ENCODE results near the gene PRSS12.

PRSS12 gene

DNA sequence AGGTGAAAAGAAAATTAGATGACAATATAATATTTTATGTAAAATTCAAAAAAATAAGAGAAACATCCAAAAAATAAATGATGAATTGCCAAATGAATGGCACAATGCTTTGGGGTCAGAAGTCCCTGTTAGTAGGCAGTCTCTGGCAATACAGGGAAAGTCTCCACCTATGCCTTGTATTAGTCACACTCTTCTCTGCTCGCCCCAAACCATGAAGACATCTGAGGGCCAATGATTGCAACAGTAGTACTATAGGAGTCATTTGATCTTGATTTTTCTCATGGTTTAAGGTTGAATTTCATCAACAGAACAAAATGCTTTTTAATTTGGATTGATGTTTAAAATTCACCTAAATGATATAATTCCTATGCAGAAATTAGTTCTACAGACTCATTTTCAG is 3.9 kb upstream of the PRSS12 start:
- DNase-seq = no peak

DNA sequence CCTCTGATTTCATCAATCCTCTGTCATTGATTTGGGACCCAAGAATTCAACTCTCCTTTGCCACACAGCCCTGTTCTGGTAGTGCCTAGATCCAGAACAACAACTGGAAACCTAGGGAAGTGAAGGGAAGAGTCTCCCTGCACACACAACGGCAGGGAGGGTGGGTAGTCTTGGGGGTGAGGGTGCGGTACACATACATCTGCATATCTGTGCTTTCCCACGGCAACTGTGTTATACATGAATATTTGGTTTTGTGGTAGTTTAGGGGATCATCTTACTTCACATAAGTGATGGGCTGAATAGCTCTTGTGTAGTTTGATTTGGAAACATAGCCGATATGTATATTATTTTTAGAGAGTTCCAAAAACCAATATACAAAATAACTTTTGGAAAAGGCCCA is 3.3 kb upstream of the PRSS12 start:
- no peak for DNase-seq

DNA sequence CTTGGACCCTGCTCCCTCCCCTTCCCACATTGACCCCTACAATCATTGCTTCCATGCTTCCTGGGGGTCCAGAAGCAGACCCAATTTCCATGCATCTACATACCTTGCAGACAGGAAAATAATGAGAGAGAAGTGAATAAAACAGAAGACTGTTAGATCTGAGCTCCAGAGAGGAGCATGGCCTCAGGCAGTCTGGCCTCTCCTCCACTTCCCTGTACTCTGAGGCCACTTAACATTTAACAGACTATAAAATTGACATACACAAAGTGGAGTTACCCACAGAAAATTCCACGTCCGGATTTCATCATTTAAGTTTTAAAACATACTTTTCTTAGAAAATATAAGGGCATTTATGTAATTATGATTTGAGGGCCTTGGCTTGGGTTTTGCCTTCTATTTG is 2.1 kb upstream of the PRSS12 start:
- DNase-seq = no peak

DNA sequence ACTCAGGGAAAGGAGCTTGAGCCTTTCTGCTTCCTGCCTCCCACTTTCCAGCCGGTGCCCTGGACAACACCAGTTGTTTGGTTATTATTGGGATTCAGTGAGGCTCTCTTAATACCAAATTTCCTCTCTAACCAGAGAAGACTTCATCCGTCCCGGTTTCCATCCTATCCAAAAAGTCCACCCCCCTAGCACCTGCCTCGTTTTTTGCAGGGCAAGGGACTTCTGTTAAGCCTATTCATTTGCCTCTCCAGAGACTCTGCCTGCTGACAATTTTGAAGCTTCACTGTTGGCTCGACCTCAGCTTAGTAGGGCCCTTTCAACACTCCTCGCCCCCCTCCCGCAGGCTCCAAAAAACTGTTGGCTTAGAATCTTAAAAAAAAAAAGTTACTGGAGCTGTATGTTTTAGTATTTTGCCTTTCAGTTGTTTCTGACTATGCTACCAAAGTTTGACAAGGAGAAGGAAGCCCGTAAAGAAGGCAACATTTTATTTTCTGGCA is 779 bp upstream of the PRSS12 start:
- no peak for DNase-seq

DNA sequence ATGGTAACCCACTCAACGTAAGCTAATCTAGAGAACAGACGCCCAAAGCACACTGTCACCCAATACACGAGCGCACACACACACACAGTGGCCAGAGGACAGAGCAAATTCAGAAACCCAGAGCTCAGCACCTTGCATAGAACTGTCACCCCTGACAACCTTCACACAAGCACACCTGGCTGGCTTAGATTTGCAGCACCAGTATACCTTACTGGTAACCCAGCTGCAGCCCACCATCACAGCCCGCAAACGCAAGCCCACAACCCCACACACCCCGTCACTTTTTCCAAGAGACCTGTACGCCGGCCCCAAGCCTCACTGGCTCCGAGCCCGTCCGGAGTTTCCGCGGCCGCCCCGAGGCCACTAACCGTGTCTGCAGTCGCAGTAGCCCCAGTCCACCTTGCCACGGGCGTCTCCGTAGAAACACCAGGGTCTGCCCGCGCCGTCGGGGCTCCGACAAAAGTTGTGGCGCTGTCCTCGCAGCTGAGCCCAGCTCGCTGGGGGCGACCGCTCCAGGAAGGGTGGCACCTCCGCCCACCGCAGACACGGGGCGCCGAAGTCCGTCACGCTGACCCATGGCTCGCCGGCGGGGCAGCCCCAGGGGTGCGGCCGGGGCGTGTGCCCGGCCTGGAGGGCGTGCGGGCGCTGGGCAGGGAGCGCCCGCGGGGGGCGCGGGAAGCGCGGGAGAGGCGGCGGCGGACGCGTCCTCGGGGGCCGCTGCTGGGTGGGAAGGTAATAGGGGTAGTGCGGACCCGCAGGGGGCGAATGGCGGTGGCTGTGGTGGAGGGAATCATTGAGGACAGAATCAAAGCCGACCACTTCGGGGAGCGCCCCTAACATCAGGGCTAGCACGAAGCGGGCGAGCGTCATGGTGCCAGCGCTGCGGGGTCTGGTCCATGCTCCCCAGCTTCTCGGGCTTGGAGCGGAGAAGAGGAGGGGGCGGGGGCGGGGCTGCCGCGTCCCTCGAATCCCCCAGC is 664 bp downstream of the PRSS12 start:
- DNase-seq = peak; percentile 55

DNA sequence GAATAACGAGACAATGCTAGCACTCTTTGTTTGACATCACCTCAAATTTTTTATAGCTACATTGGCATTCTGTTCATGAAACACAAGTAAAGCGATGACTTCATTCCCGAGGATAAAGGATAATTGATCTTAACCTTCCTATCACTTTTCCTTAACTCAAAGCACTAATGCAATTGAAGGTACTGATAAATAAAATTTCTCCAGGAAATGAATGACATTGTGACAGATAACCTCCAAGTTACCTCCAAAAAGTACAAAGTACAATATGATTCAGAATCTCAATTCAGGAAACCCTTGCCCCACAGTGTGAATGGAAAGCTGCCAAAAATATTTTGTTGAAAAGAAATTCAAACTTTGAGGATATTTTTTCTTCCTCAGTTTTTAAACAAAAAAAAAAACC is 1.8 kb downstream of the PRSS12 start:
- DNase-seq = no peak

DNA sequence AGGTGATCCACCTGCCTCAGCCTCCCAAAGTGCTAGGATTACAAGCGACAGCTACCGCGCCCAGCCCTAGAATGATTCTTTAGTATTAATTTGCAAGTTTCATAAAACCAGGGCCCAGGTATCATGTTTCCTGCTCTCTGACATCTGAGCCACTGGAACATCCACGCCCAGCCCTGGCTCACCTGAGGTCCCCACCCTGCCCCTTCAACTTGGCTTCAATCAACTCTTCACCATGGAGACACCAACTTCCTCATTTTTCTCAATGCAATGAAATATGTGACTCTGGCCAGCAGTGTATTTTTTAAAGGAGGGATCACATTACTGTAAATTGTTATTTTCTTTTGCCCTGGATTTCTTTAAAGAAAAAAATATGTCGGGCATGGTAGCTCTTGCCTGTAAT is 3.9 kb downstream of the PRSS12 start:
- no peak for DNase-seq

DNA sequence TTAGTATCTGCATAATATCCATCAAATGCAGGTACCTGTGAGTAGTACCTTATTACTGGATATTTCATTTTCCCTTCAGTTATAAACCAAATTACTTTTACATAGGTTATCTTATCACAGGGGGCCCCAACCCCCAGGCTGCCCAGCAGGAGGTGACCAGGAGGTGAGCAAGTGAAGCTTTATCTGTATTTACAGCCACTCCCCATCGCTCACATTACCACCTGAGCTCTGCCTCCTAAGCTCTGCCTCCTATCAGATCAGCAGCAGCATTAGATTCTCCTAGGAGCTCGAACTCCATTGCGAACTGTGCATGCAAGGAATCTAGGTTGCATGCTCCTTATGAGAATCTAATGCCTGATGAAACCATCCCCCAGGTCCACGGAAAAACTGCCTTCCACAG is 6.3 kb downstream of the PRSS12 start:
- DNase-seq = no peak

DNA sequence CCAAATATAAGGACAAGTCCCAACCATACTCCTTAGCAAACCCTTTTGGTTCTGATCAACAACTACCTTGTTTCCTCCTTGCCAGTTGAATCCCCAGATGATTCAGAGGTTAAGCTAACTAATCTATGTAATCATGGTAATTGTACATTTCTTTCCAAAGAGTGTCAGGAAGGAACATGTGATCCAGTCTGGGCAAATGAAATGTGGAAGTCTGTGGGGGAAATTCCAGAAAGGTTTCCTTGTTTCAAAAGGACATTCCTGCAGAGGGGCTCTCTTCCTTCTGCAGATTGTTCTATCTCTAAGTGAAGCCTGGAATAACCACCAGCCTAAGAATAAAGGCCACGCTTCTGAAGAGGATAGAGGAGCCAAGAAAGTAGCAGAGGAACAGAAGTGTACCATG is 7.0 kb downstream of the PRSS12 start:
- DNase-seq = no peak

DNA sequence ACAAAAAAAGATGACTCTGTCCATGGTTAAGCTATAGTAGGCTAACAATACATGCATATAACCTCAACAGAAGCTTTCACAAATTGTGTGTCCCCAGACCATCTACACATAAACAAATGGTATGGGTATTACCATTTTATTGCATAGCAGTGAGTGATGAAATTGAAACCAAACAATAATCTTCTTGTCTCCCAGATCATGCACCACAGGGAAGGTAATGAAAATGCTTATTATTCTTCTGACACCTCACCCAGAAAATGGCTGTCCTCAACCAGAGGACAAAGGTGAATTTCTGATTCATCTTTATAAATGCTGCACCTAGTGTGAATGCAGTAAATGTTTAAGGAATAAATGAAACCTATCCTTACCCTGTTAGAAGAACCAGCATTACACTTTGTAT is 8.0 kb downstream of the PRSS12 start:
- DNase-seq = no peak

DNA sequence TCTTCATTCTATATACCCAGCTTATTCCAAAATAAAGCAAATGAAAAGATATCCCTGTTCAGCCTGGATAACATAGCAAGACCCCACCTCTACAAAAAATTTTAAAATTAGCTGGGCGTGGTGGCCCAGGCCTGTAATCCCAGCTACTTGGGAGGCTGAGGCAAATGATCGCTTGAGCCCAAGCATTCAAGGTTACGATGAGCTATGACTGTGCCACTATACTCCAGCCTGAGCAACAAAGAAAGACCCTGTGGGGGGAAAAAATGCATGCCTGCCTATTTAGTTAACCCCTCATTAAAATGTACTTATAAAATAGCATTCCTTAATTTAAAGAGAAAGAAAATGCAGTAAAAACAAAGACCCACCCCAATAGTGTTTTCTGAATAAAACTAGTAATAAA is 9.3 kb downstream of the PRSS12 start:
- no peak for DNase-seq

DNA sequence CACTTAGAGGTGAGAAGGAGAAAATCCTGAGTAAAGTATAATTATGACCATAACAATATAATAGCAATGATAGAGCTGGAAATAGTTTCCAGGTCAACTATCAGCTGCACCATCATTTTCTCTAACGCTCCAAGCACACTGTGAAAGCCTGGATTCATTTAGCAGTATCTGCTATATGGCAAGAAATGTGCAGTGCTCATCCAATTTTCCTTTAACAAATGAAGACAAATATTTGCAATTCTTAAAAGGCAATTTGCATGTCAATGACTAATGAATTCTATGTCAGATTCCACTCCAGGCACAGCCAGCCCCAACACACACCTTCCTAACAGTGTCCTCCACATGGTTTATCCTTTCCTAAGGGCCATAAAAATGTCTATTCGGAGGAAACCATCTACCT is 12.7 kb downstream of the PRSS12 start:
- DNase-seq = no peak

DNA sequence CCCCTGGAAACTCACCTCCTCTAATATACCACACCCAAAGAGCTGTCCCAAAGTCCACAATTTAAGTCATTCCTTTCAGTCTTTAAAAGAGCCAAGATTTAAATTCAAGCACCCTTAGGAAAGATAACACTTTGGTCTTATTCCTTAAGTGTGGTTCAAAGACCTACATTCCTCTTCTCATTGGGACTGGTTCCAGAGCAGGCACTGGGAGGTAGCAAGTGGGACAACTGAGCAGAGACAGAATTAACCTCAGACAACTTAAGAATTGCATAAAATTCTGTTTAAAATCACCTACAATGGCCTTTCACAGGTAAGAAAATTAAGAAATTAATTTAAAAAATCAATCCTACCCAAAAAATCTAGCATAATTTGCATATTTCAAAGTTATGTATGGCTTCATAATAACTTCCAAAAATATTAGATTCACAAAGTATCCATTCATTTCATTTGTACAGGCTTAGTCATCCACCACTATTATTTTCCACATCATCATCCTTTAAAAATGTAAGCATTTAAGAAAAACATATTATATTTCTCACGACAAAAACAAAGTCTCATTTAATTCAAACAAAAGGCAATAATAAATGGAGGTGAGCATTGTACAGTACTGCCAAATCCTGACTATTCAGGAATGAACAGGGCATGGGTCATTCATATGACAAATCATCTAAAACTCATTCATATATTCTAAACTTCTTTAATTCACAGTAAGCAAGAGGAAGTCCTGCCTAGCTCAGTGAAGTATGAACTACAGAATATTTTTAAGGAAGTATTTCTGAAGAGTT is 13.6 kb downstream of the PRSS12 start:
- no peak for DNase-seq

DNA sequence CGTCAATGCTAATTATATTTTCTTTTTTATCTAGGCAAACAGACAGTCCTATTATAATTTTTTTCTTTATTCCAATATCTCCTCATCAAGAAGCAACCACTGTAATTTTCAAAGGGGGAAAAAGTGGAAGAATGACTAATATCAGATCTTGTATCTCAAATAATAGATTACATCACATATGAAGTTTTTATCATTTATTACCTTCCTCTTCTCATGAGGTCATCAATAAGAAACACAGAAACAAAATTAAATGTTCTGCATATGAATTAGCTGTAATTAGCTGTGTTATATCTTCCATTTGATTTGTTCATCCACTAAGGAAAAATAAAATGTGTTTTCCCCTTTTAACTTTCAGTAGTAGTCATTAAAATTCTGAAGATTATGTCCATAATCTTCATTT is 14.3 kb downstream of the PRSS12 start:
- DNase-seq = no peak

DNA sequence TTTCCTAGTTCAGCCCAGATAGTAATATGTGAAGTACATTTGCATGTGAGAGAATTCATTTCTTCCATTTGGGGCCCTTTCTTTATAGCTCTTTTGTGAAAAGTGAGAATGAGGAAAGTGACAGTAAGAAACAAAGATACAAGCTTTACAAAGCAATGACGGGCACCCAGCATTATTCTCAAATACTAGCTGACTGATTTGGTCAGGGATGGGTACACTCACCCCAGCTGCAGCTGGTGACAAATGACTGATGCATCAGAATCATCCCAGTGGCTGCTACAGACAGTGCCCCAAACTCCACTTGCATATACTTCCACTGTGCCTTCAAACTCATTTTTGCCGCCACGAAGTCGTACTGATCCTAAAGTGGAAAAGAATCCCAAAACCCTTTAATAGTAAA is 14.8 kb downstream of the PRSS12 start:
- no peak for DNase-seq

DNA sequence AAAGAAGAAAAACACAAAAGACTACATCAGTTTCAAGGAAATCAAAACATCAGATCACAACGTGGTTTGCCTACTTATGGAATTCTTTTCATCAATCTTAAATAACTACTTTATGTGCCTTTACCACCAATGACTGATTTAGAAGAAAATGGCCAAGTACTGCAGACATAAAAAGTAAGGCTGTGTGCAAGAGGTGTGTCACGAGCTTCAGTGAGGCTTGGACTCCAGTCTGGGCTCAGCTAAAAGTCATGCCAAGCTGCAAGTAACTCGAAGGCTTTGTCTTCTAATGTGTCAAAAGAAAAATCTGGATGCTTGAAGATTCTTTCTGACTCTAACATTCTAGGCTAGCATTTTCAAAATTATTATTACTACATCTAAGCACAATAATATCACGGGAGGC is 17.0 kb downstream of the PRSS12 start:
- DNase-seq = no peak

DNA sequence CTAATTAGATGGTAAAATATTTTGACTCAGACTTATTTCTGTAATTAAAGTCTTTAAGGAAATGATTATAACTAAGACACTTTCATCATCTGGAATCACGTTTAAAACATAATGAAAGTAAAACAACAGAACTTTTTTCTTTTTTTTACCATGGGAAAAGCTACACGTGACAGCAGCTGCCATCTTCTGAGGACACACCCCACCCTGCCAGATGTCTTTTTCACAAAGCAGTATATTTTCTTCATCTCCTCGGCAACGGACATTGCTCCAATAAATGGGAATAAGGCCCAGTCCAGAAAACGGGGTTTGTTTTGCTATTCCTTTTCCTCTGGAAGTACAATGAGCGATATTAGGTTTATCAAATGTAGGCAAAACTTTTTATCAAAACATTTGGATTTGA is 17.5 kb downstream of the PRSS12 start:
- no peak for DNase-seq

DNA sequence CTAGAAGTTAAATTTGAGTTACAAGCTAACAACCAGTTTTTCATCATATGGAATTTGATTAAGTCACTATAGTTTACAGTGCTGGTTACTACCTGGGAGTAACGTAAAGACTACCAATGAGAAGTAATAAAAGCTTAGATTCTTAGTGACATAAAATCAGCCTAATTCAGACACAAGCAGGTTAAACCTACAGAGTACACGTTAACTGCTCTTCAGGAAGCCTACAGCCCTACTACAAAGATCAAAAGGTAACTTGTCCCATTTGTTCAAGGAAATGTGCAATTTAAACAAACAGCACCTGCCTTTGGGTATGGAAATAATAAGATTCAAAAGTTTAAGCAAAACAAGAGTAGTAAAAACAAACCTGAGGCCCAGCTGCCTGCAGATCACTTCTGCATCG is 21.5 kb downstream of the PRSS12 start:
- DNase-seq = no peak

DNA sequence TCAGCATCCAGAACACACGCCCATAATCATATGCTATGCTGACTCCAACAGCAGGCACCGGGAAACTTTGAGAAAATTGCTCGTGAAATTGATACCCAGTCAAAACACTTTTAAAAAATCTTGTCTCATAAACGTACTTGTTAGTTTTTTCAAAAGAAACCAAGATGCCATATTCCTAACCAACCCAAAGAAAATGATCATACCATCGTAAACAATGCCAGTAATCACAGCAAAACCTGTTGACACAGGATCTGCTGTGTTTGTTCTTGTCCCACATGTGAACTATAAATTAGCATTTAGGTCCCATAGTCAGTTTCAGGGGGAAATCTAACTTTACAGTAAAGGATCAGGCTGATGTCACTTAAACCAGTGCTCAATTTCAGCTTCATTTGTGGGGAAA is 23.0 kb downstream of the PRSS12 start:
- DNase-seq = no peak

DNA sequence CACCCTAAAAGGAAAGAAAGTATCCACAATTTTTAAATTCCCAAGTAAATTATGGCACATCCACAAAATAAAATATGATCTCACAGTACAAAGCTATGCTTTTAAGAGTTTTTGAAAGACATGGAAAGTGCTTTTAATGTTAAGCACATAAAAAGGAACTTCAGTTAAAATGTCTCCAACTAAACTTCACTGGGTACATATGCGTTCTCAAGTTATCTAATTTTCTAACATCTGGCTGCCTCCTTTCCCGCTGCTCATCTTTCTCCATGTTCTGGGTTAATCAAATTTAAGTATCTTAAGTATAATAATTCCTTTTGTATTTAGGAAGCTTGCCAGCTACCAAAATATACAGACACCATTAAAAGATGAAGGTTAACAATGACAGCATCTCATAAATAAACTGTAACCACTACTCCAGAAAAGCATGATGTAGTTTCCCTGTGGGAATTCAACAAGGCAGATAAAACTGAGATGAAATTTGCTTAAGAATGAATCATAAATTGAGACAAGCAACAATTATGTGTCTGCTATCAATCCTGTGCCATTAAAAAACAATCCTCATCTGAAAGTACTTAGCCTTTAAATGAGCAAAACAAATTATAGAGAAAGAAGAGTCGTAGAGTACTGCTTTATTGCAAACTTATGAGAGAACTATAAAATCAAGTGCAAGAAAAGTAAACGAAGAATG is 25.1 kb downstream of the PRSS12 start:
- no peak for DNase-seq

DNA sequence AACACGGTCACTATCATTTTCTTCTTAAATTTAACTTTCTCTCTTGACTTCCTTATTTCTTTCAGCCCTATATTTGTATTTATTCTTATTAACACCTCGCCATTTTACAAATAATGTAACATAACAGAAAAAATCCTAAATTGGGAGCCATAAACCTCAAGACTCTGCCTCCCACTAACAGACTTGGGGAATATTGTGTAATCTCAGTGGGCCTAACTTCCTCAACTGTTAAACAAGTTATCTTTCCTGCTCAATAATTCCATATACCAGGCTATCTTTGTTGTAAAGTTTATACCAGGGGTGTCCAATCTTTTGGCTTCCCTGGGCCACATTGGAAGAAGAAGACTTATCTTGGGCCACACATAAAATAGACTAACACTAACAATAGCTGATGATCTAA is 26.2 kb downstream of the PRSS12 start:
- DNase-seq = no peak

DNA sequence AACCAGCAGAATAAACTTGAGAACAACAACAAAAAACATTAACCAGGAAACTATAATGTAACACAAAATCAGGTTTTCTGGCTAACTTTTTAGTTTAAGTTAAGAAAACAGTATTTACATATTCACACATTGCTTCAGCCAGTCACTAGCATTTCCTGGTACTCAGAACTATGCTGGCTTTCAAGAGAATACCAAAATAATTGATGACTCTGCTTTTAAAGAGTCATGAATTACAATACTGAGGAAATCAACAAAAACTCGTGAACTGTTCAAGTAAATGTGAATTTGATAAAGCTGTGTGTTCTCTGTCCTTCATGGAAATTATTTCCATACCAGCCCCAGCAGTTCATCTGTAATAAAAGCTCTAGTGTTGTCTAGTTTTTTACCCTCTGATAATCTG is 27.4 kb downstream of the PRSS12 start:
- DNase-seq = no peak

DNA sequence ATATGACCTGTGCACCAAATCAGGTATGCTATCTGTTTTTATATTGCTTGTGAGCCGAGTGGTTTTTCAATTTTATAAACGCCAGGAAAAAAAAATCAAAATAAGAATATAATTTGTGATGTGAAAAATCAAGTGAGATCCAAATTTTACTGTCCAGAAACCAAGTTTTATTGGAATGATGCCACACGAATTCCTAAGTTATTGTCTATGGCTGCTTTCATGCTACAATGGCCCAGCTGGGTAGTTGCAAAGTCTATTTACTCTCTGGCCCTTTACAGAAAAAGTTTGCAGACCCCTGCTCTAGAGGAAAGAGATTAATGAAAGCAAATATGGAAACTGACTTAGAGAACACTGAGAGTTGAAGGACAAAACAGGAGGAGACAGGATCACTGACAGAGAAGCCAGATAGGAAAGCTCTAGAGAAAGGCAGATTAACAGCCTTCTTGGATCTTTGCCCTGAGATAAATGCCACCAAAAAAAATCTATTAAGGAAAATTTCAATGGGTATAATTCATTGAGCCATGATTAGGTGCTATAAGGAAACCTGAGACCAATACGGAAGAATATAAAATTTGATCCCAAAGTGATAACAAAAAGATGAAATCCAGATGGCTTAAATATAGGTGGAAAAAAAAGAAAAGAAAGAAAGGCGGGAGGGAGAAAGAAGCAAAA is 29.8 kb downstream of the PRSS12 start:
- DNase-seq = no peak
